Prostate gland (tissue), 2 donors: ENCODE results near the gene TSHZ2.

ENCODE experiments used
- POLR2A ChIP-seq: fragments of 450-650 bp; IDR thresholded peaks from one replicate; pipeline ENCODE4 v1.6.1; 2016; ENCODE audit warnings: antibody characterized with exemption, mild to moderate bottlenecking
- TF ChIP-seq, protein P1 (sequence below), 4 experiments: fragments of 200-600 bp in 2 of 4; fragments of 450-650 bp in 2 of 4; sonication (generic) in 2 of 4; IDR thresholded peaks; 1 replicate in 3 of 4; 2 replicates in 1 of 4; pipeline ENCODE4 v1.5.1; 2016 to 2019; ENCODE audit warnings: antibody characterized with exemption in 4 of 4, mild to moderate bottlenecking in 2 of 4, moderate library complexity in 2 of 4

DNA sequence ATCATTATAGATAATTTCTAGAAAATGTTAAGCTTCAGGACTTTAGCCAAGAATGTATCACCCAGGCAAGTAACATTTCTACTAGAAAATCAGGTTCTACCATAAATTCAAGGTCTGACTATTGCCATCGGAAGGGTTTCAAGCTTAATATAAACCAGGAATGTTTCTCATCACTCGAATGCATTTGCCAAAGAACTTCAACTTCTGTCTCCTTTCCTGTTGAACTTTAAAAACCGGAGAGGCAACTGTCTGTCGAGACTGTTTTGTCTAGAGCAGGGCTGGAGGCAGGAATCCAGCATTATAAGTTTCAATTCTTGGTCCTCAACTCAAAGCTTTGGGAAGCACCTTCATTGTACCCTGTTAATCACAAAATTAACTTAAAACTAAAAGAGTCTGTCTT lies 356.8 kb downstream of the TSHZ2 start:
- TF ChIP-seq, protein P1, sequence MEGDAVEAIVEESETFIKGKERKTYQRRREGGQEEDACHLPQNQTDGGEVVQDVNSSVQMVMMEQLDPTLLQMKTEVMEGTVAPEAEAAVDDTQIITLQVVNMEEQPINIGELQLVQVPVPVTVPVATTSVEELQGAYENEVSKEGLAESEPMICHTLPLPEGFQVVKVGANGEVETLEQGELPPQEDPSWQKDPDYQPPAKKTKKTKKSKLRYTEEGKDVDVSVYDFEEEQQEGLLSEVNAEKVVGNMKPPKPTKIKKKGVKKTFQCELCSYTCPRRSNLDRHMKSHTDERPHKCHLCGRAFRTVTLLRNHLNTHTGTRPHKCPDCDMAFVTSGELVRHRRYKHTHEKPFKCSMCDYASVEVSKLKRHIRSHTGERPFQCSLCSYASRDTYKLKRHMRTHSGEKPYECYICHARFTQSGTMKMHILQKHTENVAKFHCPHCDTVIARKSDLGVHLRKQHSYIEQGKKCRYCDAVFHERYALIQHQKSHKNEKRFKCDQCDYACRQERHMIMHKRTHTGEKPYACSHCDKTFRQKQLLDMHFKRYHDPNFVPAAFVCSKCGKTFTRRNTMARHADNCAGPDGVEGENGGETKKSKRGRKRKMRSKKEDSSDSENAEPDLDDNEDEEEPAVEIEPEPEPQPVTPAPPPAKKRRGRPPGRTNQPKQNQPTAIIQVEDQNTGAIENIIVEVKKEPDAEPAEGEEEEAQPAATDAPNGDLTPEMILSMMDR (IDR thresholded peaks at IDR 0.05), result no peak
- TF ChIP-seq POLR2A, result no peak
